Hepatocyte (in vitro differentiated cells): Measurements from ENCODE around the gene HLA-DQB1.
"Not testable (repeated sequence)": the region's sequence is repeated elsewhere in the genome, so short reads cannot be mapped to it uniquely, and the experiment has no call there.

Source experiments
- CTCF ChIP-seq: fragments of 200-600 bp; sonication (generic); IDR thresholded peaks from 2 replicates; pipeline ENCODE4 v1.5.1; 2016; ENCODE audit warnings: antibody characterized with exemption, mild to moderate bottlenecking; ENCODE audit not compliant: poor library complexity
- EZH2 ChIP-seq: fragments of 200-600 bp; sonication (generic); IDR thresholded peaks from 2 replicates; pipeline ENCODE4 v1.6.1; 2016; ENCODE audit warnings: antibody characterized with exemption, mild to moderate bottlenecking, borderline replicate concordance

GRCh38 chr6:32657819-32658218, 8.6 kb downstream of the HLA-DQB1 start:
- not testable (repeated sequence) for TF ChIP-seq CTCF, EZH2
